Ovary (tissue), 9 donors: ENCODE results near the gene WWC1. TPM values are rescaled to one million over a fixed set of nuclear protein-coding genes. Genes with fewer than 3 reads are reported as not detected.

Experiments used
- DNase-seq, 5 donors: peaks; one replicate each; pipeline ENCODE4 v3.0.0-alpha.2; 2019 to 2020
- H3K27ac ChIP-seq, 2 donors: fragments of 200-600 bp; one replicate each; pipeline versions ENCODE4 v1.5.1 to v1.8.0; 2019 to 2022
- H3K27me3 ChIP-seq: fragments of 200-600 bp; one replicate; pipeline ENCODE4 v1.8.0; 2022
- H3K36me3 ChIP-seq: fragments of 200-600 bp; sonication (generic); one replicate; pipeline ENCODE4 v1.5.1; 2019
- H3K4me1 ChIP-seq: one replicate; pipeline ENCODE4 v1.8.1; 2013; ENCODE audit warnings: mild to moderate bottlenecking, moderate library complexity; ENCODE audit not compliant: insufficient read depth
- H3K4me3 ChIP-seq: fragments of 200-600 bp; sonication (generic); one replicate; pipeline ENCODE4 v1.5.1; 2017
- H3K9me3 ChIP-seq, 2 donors: fragments of 200-600 bp in 1 of 2; sonication (generic) in 1 of 2; one replicate each; pipeline versions ENCODE4 v1.5.1 to v1.8.1; 2013 to 2019; ENCODE audit warnings: mild to moderate bottlenecking in 1 of 2, moderate library complexity in 1 of 2
- CTCF ChIP-seq, 3 donors: fragments of 450-650 bp in 2 of 3; fragments of 200-600 bp in 1 of 3; IDR thresholded peaks; one replicate each; pipeline versions ENCODE4 v1.5.1 to v1.8.0; 2016 to 2022; ENCODE audit warnings: antibody characterized with exemption in 3 of 3, mild to moderate bottlenecking in 1 of 3
- EP300 ChIP-seq: sonication (generic); formaldehyde crosslinking; IDR thresholded peaks from one replicate; pipeline ENCODE4 v1.6.1; 2017; ENCODE audit warnings: antibody characterized with exemption
- POLR2A ChIP-seq: fragments of 450-650 bp; IDR thresholded peaks from one replicate; pipeline ENCODE4 v1.6.1; 2017; ENCODE audit warnings: antibody characterized with exemption, mild to moderate bottlenecking, moderate library complexity
- WGBS, 3 donors: extraction: QIAGEN DNeasy Blood & Tissue Kit in 1 of 3; methylation state at CpG; one replicate each; pipeline versions ENCODE4 v1.1.5 to v1.1.7; 2013 to 2017; 5-methylcytosine and 5-hydroxymethylcytosine counted together
- intact Hi-C, 4 donors: fragments of 100-400 bp; cut with DNase I; formaldehyde crosslinking; loops; one replicate each; pipeline versions ENCODE4 v1.11.0 to v1.15.1; 2022 to 2023
- polyA plus RNA-seq, 2 donors: library from polyadenylated mRNA; stranded (reverse); fragments of 200-250 nt in 1 of 2; fragments of 350-450 nt in 1 of 2; fragmentation: Illumina TruSeq in 1 of 2; extraction: RNeasy Lipid Tissue Mini Kit (QIAGEN cat#74804) in 1 of 2; gene quantifications; one replicate each; pipeline ENCODE4 v1.2.3, GENCODE V29; 2013 to 2014
- total RNA-seq, 7 donors: library from RNA; depleted of rRNA in 2 of 7; stranded (reverse); fragments of >200 nt in 2 of 7; fragmentation: NEBNext Ultra II Directional in 3 of 7; extraction: Animal tissue kit (Norgen Biotek cat#: 25700) in 3 of 7; gene quantifications; one replicate each; pipeline versions ENCODE4 v1.1.0 to v1.2.4, GENCODE V29; 2016 to 2023
- donor health status: DM: no; HTN: no; CAD: no; lungs with moderate emphysema.
- donor health status: DM: no; HTN: no; CAD: no.
- donor health status: Bipolar disorder and iron deficiency.
- donor health status: DM: yes; HTN: yes; CAD: no.
- donor health status: DM: no; HTN: no; CAD: no.
- donor health status: DM: yes; HTN: yes; CAD: no.

WWC1 gene
- total and polyA plus RNA-seq, 9 donors = 0.58 to 60.3 (median 5.3) TPM

GRCh38 chr5:168287362-168287761, 4.1 kb upstream of the WWC1 start:
- WGBS, 3 donors = 84 to 89% (median 87%) methylated on average over 4 of the region's 4 CpGs
- no peak for DNase-seq
- H3K9me3 ChIP-seq = no peaks in the 10 kb centered on the region

DNA sequence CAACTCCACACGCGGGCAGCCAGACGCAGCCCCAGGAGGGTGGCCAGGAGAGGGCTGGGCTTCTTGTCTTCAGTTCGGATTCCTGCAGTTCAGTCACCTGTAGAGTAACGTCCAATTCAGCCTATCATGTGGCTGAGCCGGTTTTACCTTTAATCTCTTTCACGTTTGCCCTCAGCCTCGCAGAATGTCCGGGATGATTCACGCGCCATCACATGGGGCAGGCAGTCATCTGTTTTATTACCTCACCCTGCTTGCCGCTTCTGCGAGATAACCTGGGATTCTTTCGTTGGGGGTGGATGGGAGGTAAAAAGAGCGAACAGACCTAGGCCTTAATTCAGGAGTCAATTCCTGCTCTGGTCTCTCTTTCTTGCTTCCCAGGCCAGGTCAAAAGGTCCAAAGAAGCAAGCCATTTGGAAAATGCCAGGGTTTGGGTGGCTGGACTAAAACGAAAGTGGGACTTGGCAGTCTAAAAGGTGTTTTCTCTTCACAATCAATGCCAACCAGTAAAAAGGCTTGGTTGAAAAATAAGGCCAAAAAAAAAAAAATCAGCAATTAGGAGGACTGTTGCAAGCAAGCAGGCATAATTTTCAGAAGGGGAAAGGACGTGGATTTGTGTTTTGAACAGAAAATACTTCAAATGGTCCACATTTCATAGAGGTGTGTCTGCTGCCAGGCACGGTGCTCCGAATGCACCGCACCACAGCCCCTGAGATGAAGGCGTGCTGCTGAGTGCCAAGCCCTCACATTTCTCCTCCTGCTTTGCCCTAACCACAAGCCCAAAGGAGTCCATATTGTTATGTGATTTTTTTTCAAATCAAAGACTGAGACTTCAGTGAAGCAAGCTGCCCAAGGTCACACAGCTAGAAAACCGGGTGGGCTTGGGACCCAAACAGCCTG, 2.8 kb upstream of the WWC1 start:
- DNase-seq = no peak
- 68 to 72% (median 68%) methylated on average over 22 of the region's 22 CpGs for WGBS, 3 donors
- Histone ChIP-seq H3K36me3 (no peaks in the 10 kb centered on the region), H3K9me3 (no peaks in the 10 kb centered on the region), H3K4me3 (no peak overlapping the region), H3K27ac (no peak overlapping the region), H3K27me3 (no peaks in the 10 kb centered on the region), H3K4me1 (no peaks in the 10 kb centered on the region)
- TF ChIP-seq POLR2A (no peak), CTCF (IDR thresholded peaks at IDR 0.05) (no peak), EP300 (no peak)
- intact Hi-C loops = no loop called here

More at GRCh38 chr5:168287362-168287761, 4.1 kb upstream of the WWC1 start:
- no peaks in the 10 kb centered on the region for H3K36me3 ChIP-seq
- no peaks in the 10 kb centered on the region for H3K27me3 ChIP-seq
- intact Hi-C loops = no loop called here
- no peak overlapping the region for H3K27ac ChIP-seq
- no peak for TF ChIP-seq EP300
- TF ChIP-seq CTCF (IDR thresholded peaks at IDR 0.05) = no peak
- no peak for TF ChIP-seq POLR2A
- no peaks in the 10 kb centered on the region for H3K4me1 ChIP-seq
- no peak overlapping the region for H3K4me3 ChIP-seq

DNA sequence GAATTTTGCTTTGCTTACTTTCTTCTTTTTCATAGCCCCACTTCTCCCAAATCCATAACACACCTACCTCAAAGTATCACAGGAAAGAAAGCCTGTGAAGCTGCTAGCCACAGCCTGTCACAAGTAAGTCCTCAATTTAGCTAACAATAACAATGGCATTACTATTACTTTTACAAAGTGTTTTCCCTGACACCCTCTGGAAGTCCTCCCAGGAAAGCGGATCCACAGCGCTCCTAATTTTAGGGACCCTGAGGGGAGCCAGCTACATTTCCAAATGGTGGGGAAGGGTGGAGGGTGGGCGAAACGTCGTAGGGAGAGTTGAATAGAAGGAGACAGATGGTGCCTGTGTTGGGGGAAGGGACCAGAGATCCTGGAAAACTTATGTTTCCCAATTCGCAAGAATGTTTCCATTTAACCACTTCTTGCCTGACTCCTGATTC, 523 bp upstream of the WWC1 start:
- 7 to 9% (median 8%) methylated on average over 6 of the region's 6 CpGs for WGBS, 3 donors
- no peak overlapping the region for H3K27ac ChIP-seq
- no peaks in the 10 kb centered on the region for H3K27me3 ChIP-seq
- DNase-seq = no peak
- H3K4me1 ChIP-seq = peaks cover 2% of the 10 kb centered on the region
- TF ChIP-seq EP300 = no peak
- TF ChIP-seq CTCF (IDR thresholded peaks at IDR 0.05) = no peak
- no peak for TF ChIP-seq POLR2A
- no peak overlapping the region for H3K4me3 ChIP-seq
- H3K9me3 ChIP-seq = no peaks in the 10 kb centered on the region
- intact Hi-C loops = no loop called here
- no peaks in the 10 kb centered on the region for H3K36me3 ChIP-seq

- Histone ChIP-seq H3K9me3 (no peaks in the 10 kb centered on the region), H3K27ac (no peak overlapping the region), H3K4me3 (no peak overlapping the region), H3K36me3 (no peaks in the 10 kb centered on the region), H3K4me1 (peaks cover 2% of the 10 kb centered on the region), H3K27me3 (no peaks in the 10 kb centered on the region)
- TF ChIP-seq POLR2A = no peak
- TF ChIP-seq CTCF (IDR thresholded peaks at IDR 0.05) = no peak
- no peak for TF ChIP-seq EP300
- intact Hi-C loops = no loop called here
- DNase-seq = peak in 1 of 5 donors; percentile 30
- 3 to 10% (median 7%) methylated on average over 23 to 64 of the region's 64 CpGs for WGBS, 3 donors
Observed at GRCh38 chr5:168291964-168292785, 730 bp downstream of the WWC1 start.
